ENCODE results near the gene AMD1. TPM values are rescaled to one million over a fixed set of nuclear protein-coding genes. Genes with fewer than 3 reads are reported as not detected.

Gene AMD1
- total and polyA plus RNA-seq, 2 experiments from 2014 or later: 127 to 243 TPM

- Mint-ChIP-seq H3K36me3 (ENCODE audit: low read depth) (no peaks in the 10 kb centered on the region), H3K27me3 (ENCODE audit: insufficient read depth, low read depth, poor library complexity) (no peaks in the 10 kb centered on the region), H3K9me3 (no peaks in the 10 kb centered on the region), H3K4me1 (peaks cover 2% of the 10 kb centered on the region; the same call in 1 of the 3 replicates), H3K27ac (peak overlapping the region; percentile 63; the same call in 1 of the 2 replicates), H3K4me3 (no peak overlapping the region)
- no peak overlapping the region for H3K4me2 ChIP-seq
- DNase-seq (ENCODE audit: low spot score): peak; percentile 23
- ATAC-seq: peak; percentile 70
- H3K4me3 ChIP-seq: no peak overlapping the region
- no peaks in the 10 kb centered on the region for H3K79me2 ChIP-seq (replicated peaks; ENCODE audit: insufficient read depth)
- H3K27me3 ChIP-seq (ENCODE audit: insufficient read depth): no peaks in the 10 kb centered on the region
- no peaks in the 10 kb centered on the region for H3F3A ChIP-seq (replicated peaks; ENCODE audit: low read depth)
- H2AFZ ChIP-seq: peak overlapping the region; percentile 76
- no peak for TF ChIP-seq ZNF114 (CRISPR knock-in tag; IDR thresholded peaks at IDR 0.05)
- no peak overlapping the region for H3K27ac ChIP-seq (ENCODE audit: low read depth)
- no peaks in the 10 kb centered on the region for H3K4me1 ChIP-seq (ENCODE audit: insufficient read depth)
- no peaks in the 10 kb centered on the region for H4K20me1 ChIP-seq (replicated peaks; ENCODE audit: insufficient read depth)
- H3K9me2 ChIP-seq (ENCODE audit: insufficient read depth): no peaks in the 10 kb centered on the region
- no peaks in the 10 kb centered on the region for H3K36me3 ChIP-seq (ENCODE audit: insufficient read depth)
Observed at GRCh38 chr6:110859335-110859792, 15.2 kb upstream of the AMD1 start.

- no peaks in the 10 kb centered on the region for H3F3A ChIP-seq (replicated peaks; ENCODE audit: low read depth)
- no peaks in the 10 kb centered on the region for H3K27me3 Mint-ChIP-seq (ENCODE audit: insufficient read depth, low read depth, poor library complexity)
Observed at GRCh38 chr6:110864824-110865223, 9.8 kb upstream of the AMD1 start.

GRCh38 chr6:110874880-110875547 lies 429 bp downstream of the AMD1 start:
- H3K4me2 ChIP-seq: peak overlapping the region; percentile 83
- H3K27me3 ChIP-seq (ENCODE audit: insufficient read depth): no peaks in the 10 kb centered on the region
- ATAC-seq: peak; percentile 5
- Mint-ChIP-seq H3K27ac (peak overlapping the region; percentile 98), H3K27me3 (ENCODE audit: insufficient read depth, low read depth, poor library complexity) (peaks cover 12% of the 10 kb centered on the region), H3K4me3 (peak overlapping the region; percentile 96), H3K36me3 (ENCODE audit: low read depth) (peaks cover 21% of the 10 kb centered on the region), H3K4me1 (peaks cover 25% of the 10 kb centered on the region), H3K9me3 (peaks cover 4% of the 10 kb centered on the region; the same call in 2 of the 3 replicates)
- H3K4me1 ChIP-seq (ENCODE audit: insufficient read depth): peaks cover 26% of the 10 kb centered on the region
- peaks cover 29% of the 10 kb centered on the region for H4K20me1 ChIP-seq (replicated peaks; ENCODE audit: insufficient read depth)
- peak overlapping the region; percentile 76; the same call in 1 of the 2 replicates for H3K27ac ChIP-seq (ENCODE audit: low read depth)
- no peaks in the 10 kb centered on the region for H3K36me3 ChIP-seq (ENCODE audit: insufficient read depth)
- H3F3A ChIP-seq (replicated peaks; ENCODE audit: low read depth): no peaks in the 10 kb centered on the region; the same call in 1 of the 2 replicates
- peaks cover 70% of the 10 kb centered on the region for H3K79me2 ChIP-seq (replicated peaks; ENCODE audit: insufficient read depth)
- H3K4me3 ChIP-seq: peak overlapping the region; percentile 80
- no peak for DNase-seq (ENCODE audit: low spot score)
- H2AFZ ChIP-seq: no peak overlapping the region
- no peaks in the 10 kb centered on the region for H3K9me2 ChIP-seq (ENCODE audit: insufficient read depth)
- TF ChIP-seq ZNF114 (CRISPR knock-in tag; IDR thresholded peaks at IDR 0.05): no peak
- TF ChIP-seq CREB1 (CRISPR knock-in tag; IDR thresholded peaks at IDR 0.05; ENCODE audit: low read depth): no peak
- no peak for TF ChIP-seq POLR2AphosphoS5 (IDR thresholded peaks at IDR 0.05; ENCODE audit: low read depth)
- no peak for TF ChIP-seq EZH2phosphoT487 (IDR thresholded peaks at IDR 0.05; ENCODE audit: unreplicated experiment)
- no peak for TF ChIP-seq ZNF331 (CRISPR knock-in tag; IDR thresholded peaks at IDR 0.05; ENCODE audit: low read depth)
- TF ChIP-seq ETS1 (IDR thresholded peaks at IDR 0.05): no peak
- no peak for TF ChIP-seq EZH2 (IDR thresholded peaks at IDR 0.05; ENCODE audit: low read depth, unreplicated experiment)
- TF ChIP-seq CTCF (conservative IDR thresholded peaks at IDR 0.05; ENCODE audit: low read depth in 2 of 2): no peak

More at GRCh38 chr6:110864824-110865223, 9.8 kb upstream of the AMD1 start:
- DNase-seq (ENCODE audit: low spot score) (peak; percentile 46), ATAC-seq (no peak; the same call in 2 of the 3 replicates)
- Histone ChIP-seq H3K79me2 (replicated peaks; ENCODE audit: insufficient read depth) (no peaks in the 10 kb centered on the region), H3K9me2 (ENCODE audit: insufficient read depth) (no peaks in the 10 kb centered on the region), H3K36me3 (ENCODE audit: insufficient read depth) (no peaks in the 10 kb centered on the region), H3K4me1 (ENCODE audit: insufficient read depth) (0 out of 2 replicates have a peak, but pooled peaks cover 4% of the 10 kb centered on the region), H3K4me2 (no peak overlapping the region), H4K20me1 (replicated peaks; ENCODE audit: insufficient read depth) (no peaks in the 10 kb centered on the region), H3K27ac (ENCODE audit: low read depth) (peak overlapping the region; percentile 4; the same call in 1 of the 2 replicates), H3K4me3 (no peak overlapping the region), H3K27me3 (ENCODE audit: insufficient read depth) (no peaks in the 10 kb centered on the region), H2AFZ (no peak overlapping the region)
- no peak for TF ChIP-seq CTCF (conservative IDR thresholded peaks at IDR 0.05; ENCODE audit: low read depth in 2 of 2)
- no peak for TF ChIP-seq JUNB (IDR thresholded peaks at IDR 0.05; ENCODE audit: unreplicated experiment)
- no peak for TF ChIP-seq ZNF114 (CRISPR knock-in tag; IDR thresholded peaks at IDR 0.05)
- Mint-ChIP-seq H3K4me1 (peaks cover 11% of the 10 kb centered on the region), H3K27ac (no peak overlapping the region), H3K36me3 (ENCODE audit: low read depth) (no peaks in the 10 kb centered on the region), H3K9me3 (no peaks in the 10 kb centered on the region), H3K4me3 (no peak overlapping the region)

Measured in GM23338 (cell line).